Caco-2 (cell line): ENCODE results near the gene BACH2. TPM values are rescaled to one million over a fixed set of nuclear protein-coding genes. Genes with fewer than 3 reads are reported as not detected.

Experiments
- BruUV-seq: library from RNA; stranded (reverse); fragments of 400-500 nt; replicated peaks from 2 replicates; lab custom pipeline; 2021; lab: Mats Ljungman, UMichigan
- CTCF ChIA-PET: fragments of 300-600 bp; sonication (Branson Sonifier 250); formaldehyde crosslinking; loops from one replicate; lab custom pipeline; 2022; ENCODE audit warnings: antibody characterized with exemption; lab: Charles Lee
- POLR2A ChIA-PET: fragments of 300-600 bp; sonication (Branson Sonifier 250); formaldehyde crosslinking; loops from one replicate; lab custom pipeline; 2022; ENCODE audit warnings: antibody characterized with exemption; lab: Charles Lee
- DNase-seq, 2 experiments: peaks; one replicate each; pipeline versions ENCODE4 v3.0.0 to v3.0.0-alpha.2; 2020 to 2022
- H3K27me3 ChIP-seq: replicated peaks from 2 replicates; pipeline ENCODE4 v1.6.0; 2011; ENCODE audit warnings: low read length; ENCODE audit not compliant: control insufficient read depth, insufficient read depth
- H3K36me3 ChIP-seq: 2 replicates; pipeline ENCODE4 v1.5.1; 2011; ENCODE audit warnings: low read length; ENCODE audit not compliant: control insufficient read depth, insufficient read depth
- H3K4me1 ChIP-seq: fragments of 250-450 bp; sonication (Bioruptor Pico); 2 replicates; pipeline ENCODE4 v1.5.1; 2020; ENCODE audit warnings: mild to moderate bottlenecking
- H3K4me3 ChIP-seq: 2 replicates; pipeline ENCODE4 v1.5.1; 2011; ENCODE audit warnings: low read depth, mild to moderate bottlenecking, control low read depth, low read length
- H3K9me3 ChIP-seq: fragments of 250-450 bp; sonication (Bioruptor Pico); 2 replicates; pipeline ENCODE4 v1.5.1; 2020; ENCODE audit warnings: mild to moderate bottlenecking, moderate library complexity
- H3K27ac Mint-ChIP-seq: one replicate; pipeline ENCODE4 v1.8.0; 2022; ENCODE audit warnings: mixed read lengths; ENCODE audit not compliant: unreplicated experiment
- H3K27me3 Mint-ChIP-seq: one replicate; pipeline ENCODE4 v1.8.0; 2022; ENCODE audit warnings: mixed read lengths; ENCODE audit not compliant: insufficient read depth, unreplicated experiment
- H3K36me3 Mint-ChIP-seq: one replicate; pipeline ENCODE4 v1.8.0; 2022; ENCODE audit warnings: mild to moderate bottlenecking, mixed read lengths; ENCODE audit not compliant: insufficient read depth, unreplicated experiment
- H3K4me1 Mint-ChIP-seq: one replicate; pipeline ENCODE4 v1.8.0; 2022; ENCODE audit warnings: low read depth, mixed read lengths; ENCODE audit not compliant: unreplicated experiment
- H3K4me3 Mint-ChIP-seq: one replicate; pipeline ENCODE4 v1.8.0; 2022; ENCODE audit warnings: mild to moderate bottlenecking, moderate library complexity, mixed read lengths; ENCODE audit not compliant: unreplicated experiment
- H3K9me3 Mint-ChIP-seq: one replicate; pipeline ENCODE4 v1.8.0; 2022; ENCODE audit warnings: mixed read lengths; ENCODE audit not compliant: unreplicated experiment
- intact Hi-C: fragments of 100-400 bp; cut with micrococcal nuclease; formaldehyde crosslinking; loops from one replicate; pipeline ENCODE4 v1.10.0; 2022; ENCODE audit not compliant: unreplicated experiment
- total RNA-seq: library from RNA; stranded (reverse); gene quantifications from 2 replicates; pipeline ENCODE4 v1.2.3, GENCODE V29; 2022
- TF ChIP-seq, protein P1 (sequence below), 2 experiments: fragments of 200-600 bp in 1 of 2; IDR thresholded peaks; 1 replicate in 1 of 2; 2 replicates in 1 of 2; pipeline versions ENCODE4 v1.5.1 to v1.8.0; 2011 to 2022; ENCODE audit warnings: antibody characterized with exemption in 1 of 2, control low read depth in 1 of 2, inconsistent platforms in 1 of 2, low read depth in 1 of 2, low read length in 1 of 2, mild to moderate bottlenecking in 1 of 2, moderate library complexity in 1 of 2; ENCODE audit not compliant: insufficient read depth in 1 of 2, severe bottlenecking in 1 of 2, unreplicated experiment in 1 of 2

The BACH2 gene
- total RNA-seq, 1 experiment from 2014 or later = 0.43 TPM

DNA sequence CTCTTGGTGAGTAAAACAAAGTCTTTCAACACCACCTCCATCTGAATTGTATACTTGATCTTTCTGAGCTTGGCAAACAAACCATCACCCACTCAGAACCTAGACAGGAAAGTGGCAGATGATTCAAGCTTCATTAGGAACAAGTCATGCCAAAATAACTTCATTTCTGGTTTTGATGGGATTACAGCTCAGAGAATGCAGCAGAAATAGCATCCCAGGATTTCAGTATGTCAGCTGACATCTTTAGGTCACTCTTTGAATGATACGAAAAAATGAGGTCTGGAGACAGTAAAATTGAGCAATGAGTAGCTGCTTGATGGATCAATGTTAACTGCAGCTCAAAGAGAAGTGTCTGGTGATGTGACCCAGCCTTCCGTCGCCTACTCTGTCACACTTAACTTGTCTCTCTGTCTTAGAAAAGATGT lies 310.0 kb downstream of the BACH2 start:
- Histone ChIP-seq H3K4me3 (no peak overlapping the region), H3K9me3 (no peaks in the 10 kb centered on the region), H3K27me3 (no peaks in the 10 kb centered on the region), H3K36me3 (no peaks in the 10 kb centered on the region), H3K4me1 (no peaks in the 10 kb centered on the region)
- Mint-ChIP-seq H3K4me3 (no peak overlapping the region), H3K4me1 (no peaks in the 10 kb centered on the region), H3K27ac (no peak overlapping the region), H3K36me3 (no peaks in the 10 kb centered on the region), H3K9me3 (no peaks in the 10 kb centered on the region), H3K27me3 (peaks cover 30% of the 10 kb centered on the region)
- POLR2A ChIA-PET = no interaction called here
- no peak for DNase-seq
- TF ChIP-seq, protein P1, sequence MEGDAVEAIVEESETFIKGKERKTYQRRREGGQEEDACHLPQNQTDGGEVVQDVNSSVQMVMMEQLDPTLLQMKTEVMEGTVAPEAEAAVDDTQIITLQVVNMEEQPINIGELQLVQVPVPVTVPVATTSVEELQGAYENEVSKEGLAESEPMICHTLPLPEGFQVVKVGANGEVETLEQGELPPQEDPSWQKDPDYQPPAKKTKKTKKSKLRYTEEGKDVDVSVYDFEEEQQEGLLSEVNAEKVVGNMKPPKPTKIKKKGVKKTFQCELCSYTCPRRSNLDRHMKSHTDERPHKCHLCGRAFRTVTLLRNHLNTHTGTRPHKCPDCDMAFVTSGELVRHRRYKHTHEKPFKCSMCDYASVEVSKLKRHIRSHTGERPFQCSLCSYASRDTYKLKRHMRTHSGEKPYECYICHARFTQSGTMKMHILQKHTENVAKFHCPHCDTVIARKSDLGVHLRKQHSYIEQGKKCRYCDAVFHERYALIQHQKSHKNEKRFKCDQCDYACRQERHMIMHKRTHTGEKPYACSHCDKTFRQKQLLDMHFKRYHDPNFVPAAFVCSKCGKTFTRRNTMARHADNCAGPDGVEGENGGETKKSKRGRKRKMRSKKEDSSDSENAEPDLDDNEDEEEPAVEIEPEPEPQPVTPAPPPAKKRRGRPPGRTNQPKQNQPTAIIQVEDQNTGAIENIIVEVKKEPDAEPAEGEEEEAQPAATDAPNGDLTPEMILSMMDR (IDR thresholded peaks at IDR 0.05; ENCODE audit: insufficient read depth in 1 of 2, low read depth in 1 of 2, low read length in 1 of 2, severe bottlenecking in 1 of 2, unreplicated experiment in 1 of 2) = no peak
- CTCF ChIA-PET = no interaction called here
- BruUV-seq = no TSS peak
- intact Hi-C loops = no loop called here

DNA sequence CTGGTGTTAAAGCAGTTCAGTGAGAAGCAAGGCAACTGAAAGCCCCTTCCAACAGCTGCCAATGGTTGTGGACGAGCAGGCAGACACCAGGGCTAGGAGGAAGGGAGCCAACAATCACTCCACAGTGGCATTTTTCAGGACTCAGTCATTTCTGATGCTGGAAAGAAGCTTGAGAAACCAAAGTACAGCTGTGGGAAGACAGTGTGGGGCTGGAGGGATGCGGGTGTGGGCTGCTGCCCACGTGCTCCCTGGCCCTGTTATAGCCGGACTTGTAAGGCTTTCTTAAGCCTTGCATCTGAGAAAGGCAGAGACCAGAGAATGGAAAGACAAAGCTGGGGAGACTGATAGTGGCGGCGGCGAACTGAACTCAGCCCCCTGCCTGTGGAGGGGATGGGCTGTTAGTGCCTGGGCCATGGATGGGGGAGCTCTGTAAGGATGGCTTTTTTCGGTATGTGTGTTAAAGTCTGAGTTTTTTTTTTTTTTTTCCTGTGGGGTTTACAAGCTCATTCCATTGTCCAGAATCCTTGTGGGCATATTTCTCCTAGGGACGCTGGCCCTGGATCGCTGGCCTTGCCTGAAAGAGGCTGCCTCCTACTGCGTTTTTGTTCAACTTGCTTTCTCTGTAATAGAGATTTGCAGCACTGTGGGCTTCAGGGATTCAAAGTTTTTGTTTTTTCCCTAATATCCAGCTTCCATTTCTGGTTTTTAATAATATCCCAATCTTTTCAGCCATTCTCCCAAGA lies 310.7 kb downstream of the BACH2 start:
- H3K4me3 Mint-ChIP-seq = no peak overlapping the region
- Histone ChIP-seq H3K4me1 (no peaks in the 10 kb centered on the region), H3K27me3 (no peaks in the 10 kb centered on the region), H3K9me3 (no peaks in the 10 kb centered on the region), H3K36me3 (no peaks in the 10 kb centered on the region), H3K4me3 (no peak overlapping the region)
- ChIA-PET POLR2A (no interaction called here), CTCF (no interaction called here)
- H3K27ac Mint-ChIP-seq = no peak overlapping the region
- no peaks in the 10 kb centered on the region for H3K4me1 Mint-ChIP-seq
- TF ChIP-seq, protein P1 (IDR thresholded peaks at IDR 0.05; ENCODE audit: insufficient read depth in 1 of 2, low read depth in 1 of 2, low read length in 1 of 2, severe bottlenecking in 1 of 2, unreplicated experiment in 1 of 2) = no peak
- intact Hi-C loops = no loop called here
- no peaks in the 10 kb centered on the region for H3K36me3 Mint-ChIP-seq
- DNase-seq = no peak
- no peaks in the 10 kb centered on the region for H3K9me3 Mint-ChIP-seq
- BruUV-seq = no TSS peak
- peaks cover 29% of the 10 kb centered on the region for H3K27me3 Mint-ChIP-seq

DNA sequence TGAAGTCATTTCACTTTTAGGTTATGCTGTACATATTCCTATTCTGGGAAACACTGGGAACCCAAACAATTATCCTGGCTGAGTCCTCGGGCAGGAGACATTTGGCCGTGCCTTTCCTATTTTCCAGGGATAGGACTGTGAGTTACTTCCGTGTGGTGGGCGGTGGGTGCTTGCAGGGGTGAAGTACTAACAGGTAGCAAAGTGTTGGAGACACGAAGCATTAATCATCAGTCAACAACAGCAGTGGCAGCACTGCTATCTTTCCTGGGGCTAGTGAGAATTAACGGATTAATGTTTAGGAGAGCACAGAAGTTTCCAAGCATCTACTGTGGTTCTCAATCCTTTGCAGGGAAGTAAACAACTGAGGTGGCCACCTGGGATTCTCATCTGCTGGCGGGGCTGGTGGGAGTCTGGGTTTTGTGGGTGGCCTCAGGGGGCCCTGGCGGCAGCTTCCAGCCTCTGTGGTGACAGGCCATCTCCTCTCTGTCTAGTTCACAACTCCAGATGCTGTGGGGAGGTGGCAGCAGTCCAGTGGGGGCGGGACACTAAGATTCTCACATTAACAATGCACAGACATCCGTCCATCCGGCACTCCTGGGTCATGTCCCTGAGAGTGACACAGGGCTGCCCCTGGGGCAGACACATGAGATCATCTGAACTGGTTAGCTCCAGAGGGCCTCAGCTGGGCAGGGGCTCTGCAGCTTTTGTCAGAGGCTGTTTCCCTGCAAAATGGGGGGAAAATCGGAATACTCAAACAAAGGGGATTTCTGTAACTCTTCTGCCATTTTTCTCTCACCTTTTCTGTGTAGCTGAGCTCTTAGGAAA lies 311.5 kb downstream of the BACH2 start:
- Mint-ChIP-seq H3K4me1 (no peaks in the 10 kb centered on the region), H3K9me3 (no peaks in the 10 kb centered on the region), H3K4me3 (no peak overlapping the region), H3K27me3 (peaks cover 22% of the 10 kb centered on the region), H3K27ac (no peak overlapping the region), H3K36me3 (no peaks in the 10 kb centered on the region)
- BruUV-seq = no TSS peak
- no peak for DNase-seq
- H3K9me3 ChIP-seq = no peaks in the 10 kb centered on the region
- intact Hi-C loops = no loop called here
- POLR2A ChIA-PET = no interaction called here
- CTCF ChIA-PET = no interaction called here
- no peak overlapping the region for H3K4me3 ChIP-seq
- TF ChIP-seq, protein P1 (IDR thresholded peaks at IDR 0.05; ENCODE audit: insufficient read depth in 1 of 2, low read depth in 1 of 2, low read length in 1 of 2, severe bottlenecking in 1 of 2, unreplicated experiment in 1 of 2) = no peak
- no peaks in the 10 kb centered on the region for H3K4me1 ChIP-seq
- H3K36me3 ChIP-seq = no peaks in the 10 kb centered on the region
- H3K27me3 ChIP-seq = no peaks in the 10 kb centered on the region
